Right lobe of liver (tissue), 6 donors: ENCODE results near the gene IL4I1. TPM values are rescaled to one million over a fixed set of nuclear protein-coding genes. Genes with fewer than 3 reads are reported as not detected.

Experiments
- ATAC-seq, 4 donors: fragments of 200-7000 bp; cut with Tn5 transposase; one replicate each; pipeline ENCODE4 v1.9.1; 2020; ENCODE audit warnings: mild to moderate bottlenecking in 4 of 4, moderate library complexity in 4 of 4
- DNase-seq, 3 donors: peaks; one replicate each; pipeline ENCODE4 v3.0.0-alpha.2; 2020
- H3K27ac ChIP-seq, 3 donors: fragments of 200-600 bp; one replicate each; pipeline ENCODE4 v1.8.0; 2022
- H3K27me3 ChIP-seq, 2 donors: fragments of 200-600 bp; one replicate each; pipeline ENCODE4 v1.8.0; 2022
- H3K36me3 ChIP-seq, 4 donors: fragments of 200-600 bp; sonication (generic) in 1 of 4; one replicate each; pipeline versions ENCODE4 v1.5.1 to v1.8.0; 2017 to 2022; ENCODE audit warnings: control low read depth in 1 of 4
- H3K4me1 ChIP-seq, 4 donors: fragments of 200-600 bp; sonication (generic) in 1 of 4; one replicate each; pipeline versions ENCODE4 v1.5.1 to v1.8.0; 2017 to 2022; ENCODE audit warnings: control low read depth in 1 of 4
- H3K4me3 ChIP-seq, 3 donors: fragments of 200-600 bp; one replicate each; pipeline ENCODE4 v1.8.0; 2022
- H3K9me3 ChIP-seq, 4 donors: fragments of 200-600 bp; sonication (generic) in 1 of 4; one replicate each; pipeline versions ENCODE4 v1.5.1 to v1.8.0; 2017 to 2022; ENCODE audit warnings: control low read depth in 1 of 4
- CTCF ChIP-seq, 4 donors: fragments of 200-600 bp in 3 of 4; fragments of 450-650 bp in 1 of 4; IDR thresholded peaks; one replicate each; pipeline versions ENCODE4 v1.5.1 to v1.8.0; 2016 to 2022; ENCODE audit warnings: antibody characterized with exemption in 4 of 4, mild to moderate bottlenecking in 2 of 4
- POLR2A ChIP-seq: fragments of 450-650 bp; IDR thresholded peaks from one replicate; pipeline ENCODE4 v1.6.1; 2017; ENCODE audit warnings: antibody characterized with exemption, mild to moderate bottlenecking
- WGBS: methylation state at CpG from one replicate; pipeline ENCODE4 v1.1.6; 2018; ENCODE audit warnings: low coverage, low lambda C conversion rate; ENCODE audit not compliant: insufficient coverage; ENCODE audit errors: missing lambda C conversion rate; 5-methylcytosine and 5-hydroxymethylcytosine counted together
- intact Hi-C, 2 donors: fragments of 100-400 bp; cut with DNase I; formaldehyde crosslinking; loops; one replicate each; pipeline versions ENCODE4 v1.11.2 to v1.14.1; 2022
- total RNA-seq, 6 experiments: library from RNA; depleted of rRNA in 2 of 6; stranded (reverse); fragments of >200 nt in 2 of 6; fragmentation: NEBNext Ultra II Directional in 3 of 6; extraction: Animal tissue kit (Norgen Biotek cat#: 25700) in 3 of 6; gene quantifications; one replicate each; pipeline versions ENCODE4 v1.1.0 to v1.2.4, GENCODE V29; 2016 to 2023
- donor health status: DM: no; HTN: yes; CAD: no.
- donor health status: DM: no; HTN: no; CAD: no.
- donor health status: DM: no; HTN: no; CAD: no.
- donor health status: DM: no; HTN: yes; CAD: no.
- donor health status: DM: no; HTN: yes; CAD: no.

The IL4I1 gene
- total RNA-seq, 6 experiments from 2014 or later: 0.56 to 4.2 (median 1.0) TPM; not detected in 3

DNA sequence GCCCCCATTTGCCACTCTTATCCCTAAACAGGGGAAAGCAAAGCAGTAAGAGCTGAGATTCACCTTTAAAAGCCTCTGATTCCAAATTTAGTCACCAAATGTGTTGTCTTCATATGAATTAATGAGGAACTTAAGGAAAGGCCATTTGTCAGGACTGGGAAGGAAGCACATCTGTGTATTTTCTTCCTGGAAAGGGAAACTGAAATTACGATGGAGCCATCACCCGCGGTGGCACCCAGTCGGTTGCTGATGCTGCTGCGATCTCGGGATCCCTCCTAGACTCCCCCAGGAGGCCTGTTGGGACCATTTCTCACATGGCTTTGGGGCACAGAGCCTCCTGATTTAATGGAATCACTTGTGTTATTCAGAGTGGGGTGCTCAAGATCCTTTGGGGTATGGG, 7.4 kb upstream of the IL4I1 start:
- Histone ChIP-seq H3K27ac (no peak overlapping the region), H3K36me3 (peaks cover 0 to 14% (median 5%) of the 10 kb centered on the region in 4 donors), H3K4me3 (no peak overlapping the region), H3K9me3 (no peaks in the 10 kb centered on the region), H3K27me3 (no peaks in the 10 kb centered on the region), H3K4me1 (no peaks in the 10 kb centered on the region)
- TF ChIP-seq POLR2A (no peak), CTCF (IDR thresholded peaks at IDR 0.05) (no peak)
- WGBS: 50% methylated on average over 6 of the region's 6 CpGs
- DNase-seq (no peak), ATAC-seq (peak in 2 of 4 donors; percentile 20 to 24)
- intact Hi-C loops: loop anchor here in 1 of 2 donors (5.0 kb wide), 1 partner anchor 413 kb away; no protein-coding TSS in a partner anchor

DNA sequence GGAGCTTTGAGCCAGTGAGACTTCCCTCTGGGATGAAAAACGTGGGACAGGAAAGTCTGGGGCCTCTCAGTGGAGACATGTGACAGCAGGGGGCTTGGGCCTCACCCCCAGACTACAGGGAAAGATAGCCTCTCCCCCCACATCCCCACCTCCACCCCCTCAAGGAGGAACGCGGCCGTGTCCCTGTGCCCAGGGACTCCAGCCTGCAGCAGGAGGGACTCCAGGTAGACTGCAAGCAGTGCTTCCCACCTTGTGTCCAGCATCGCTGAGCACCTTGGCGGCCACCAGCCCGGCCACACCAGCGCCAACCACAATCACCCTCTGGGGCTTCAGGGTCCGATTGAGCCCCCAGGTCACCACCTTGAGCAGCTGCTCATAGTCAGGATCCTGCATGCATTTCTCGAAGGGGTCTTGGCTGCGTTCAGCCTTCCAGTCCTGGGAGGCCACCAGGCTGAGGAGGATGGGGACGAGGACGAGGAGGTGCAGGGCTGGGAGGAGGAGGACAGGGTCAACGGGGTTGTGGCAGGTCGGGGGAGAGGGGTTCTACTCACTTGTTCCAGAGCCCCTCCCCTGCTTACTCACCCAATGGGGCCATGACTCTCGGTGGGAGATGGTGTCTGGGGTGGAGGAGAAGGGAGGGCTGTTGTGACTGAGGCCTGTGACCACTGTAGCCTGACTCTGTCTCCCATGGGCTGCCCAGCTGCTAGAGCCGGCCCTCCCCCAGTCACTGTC, 955 bp downstream of the IL4I1 start:
- no peaks in the 10 kb centered on the region for H3K36me3 ChIP-seq
- WGBS: 87% methylated on average over 3 of the region's 17 CpGs
- intact Hi-C loops: no loop called here
- DNase-seq (no peak), ATAC-seq (no peak)
- no peaks in the 10 kb centered on the region for H3K4me1 ChIP-seq
- TF ChIP-seq POLR2A (no peak), CTCF (IDR thresholded peaks at IDR 0.05) (no peak)
- no peaks in the 10 kb centered on the region for H3K27me3 ChIP-seq
- no peak overlapping the region for H3K4me3 ChIP-seq
- H3K27ac ChIP-seq: no peak overlapping the region
- H3K9me3 ChIP-seq: no peaks in the 10 kb centered on the region

DNA sequence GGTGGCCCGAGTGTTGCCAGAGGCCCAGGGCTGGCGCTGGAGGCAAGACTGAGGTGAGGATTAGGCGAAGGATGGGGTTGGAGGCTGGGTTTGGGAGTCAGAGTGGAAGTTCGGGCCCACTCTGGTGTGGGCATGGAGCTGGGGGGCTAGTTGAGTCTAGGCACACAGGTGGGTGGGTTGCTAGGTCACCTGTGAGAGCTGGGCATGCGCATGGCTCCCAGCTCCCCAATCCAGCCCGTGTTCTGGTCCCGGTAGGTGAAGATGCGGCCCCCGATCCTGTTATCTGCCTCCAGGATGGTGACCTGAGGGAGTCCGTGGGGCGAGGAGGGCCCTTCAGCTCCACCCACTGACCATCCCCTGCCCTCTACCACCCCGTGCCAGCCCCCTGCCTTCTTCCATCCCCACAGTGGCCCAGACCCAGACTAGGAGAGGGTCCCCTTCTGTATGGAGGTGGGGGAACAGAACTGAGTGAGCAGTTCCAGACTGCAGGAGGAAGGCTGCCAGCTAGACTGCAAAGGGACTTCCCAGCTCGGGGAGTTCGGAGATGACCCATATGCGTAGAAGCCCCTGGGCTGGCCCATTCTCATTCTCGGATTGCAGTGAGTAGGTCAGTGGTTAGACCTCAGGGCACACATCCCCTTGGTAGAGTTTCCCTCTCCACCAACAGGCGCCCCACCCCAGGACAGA, 1.7 kb downstream of the IL4I1 start:
- DNase-seq: no peak
- Histone ChIP-seq H3K36me3 (no peaks in the 10 kb centered on the region), H3K4me1 (peaks cover 0 to 5% (median 0%) of the 10 kb centered on the region in 4 donors), H3K9me3 (no peaks in the 10 kb centered on the region), H3K27ac (no peak overlapping the region), H3K4me3 (no peak overlapping the region), H3K27me3 (no peaks in the 10 kb centered on the region)
- WGBS: 87% methylated on average over 3 of the region's 17 CpGs
- ATAC-seq: no peak
- no peak for TF ChIP-seq POLR2A
- TF ChIP-seq CTCF (IDR thresholded peaks at IDR 0.05): no peak
- intact Hi-C loops: no loop called here

GRCh38 chr19:49894011-49894664, 2.5 kb downstream of the IL4I1 start:
- no peak for ATAC-seq
- no peaks in the 10 kb centered on the region for H3K9me3 ChIP-seq
- DNase-seq: no peak
- no peak for TF ChIP-seq POLR2A
- no peak for TF ChIP-seq CTCF (IDR thresholded peaks at IDR 0.05)
- intact Hi-C loops: no loop called here
- WGBS: 86% methylated on average over 4 of the region's 18 CpGs
- H3K27ac ChIP-seq: no peak overlapping the region
- no peaks in the 10 kb centered on the region for H3K36me3 ChIP-seq
- H3K4me3 ChIP-seq: no peak overlapping the region
- H3K27me3 ChIP-seq: no peaks in the 10 kb centered on the region
- peaks cover 0 to 7% (median 0%) of the 10 kb centered on the region in 4 donors for H3K4me1 ChIP-seq
